GM21619 (cell line): Measurements from ENCODE around the gene FHOD3.
"Not testable (repeated sequence)": the region's sequence is repeated elsewhere in the genome, so short reads cannot be mapped to it uniquely, and the experiment has no call there.

Source experiments
- ATAC-seq: cut with Tn5 transposase; IDR thresholded peaks from one replicate; pipeline ENCODE4 v1.9.1; 2021; ENCODE audit not compliant: unreplicated experiment

Gene FHOD3

DNA sequence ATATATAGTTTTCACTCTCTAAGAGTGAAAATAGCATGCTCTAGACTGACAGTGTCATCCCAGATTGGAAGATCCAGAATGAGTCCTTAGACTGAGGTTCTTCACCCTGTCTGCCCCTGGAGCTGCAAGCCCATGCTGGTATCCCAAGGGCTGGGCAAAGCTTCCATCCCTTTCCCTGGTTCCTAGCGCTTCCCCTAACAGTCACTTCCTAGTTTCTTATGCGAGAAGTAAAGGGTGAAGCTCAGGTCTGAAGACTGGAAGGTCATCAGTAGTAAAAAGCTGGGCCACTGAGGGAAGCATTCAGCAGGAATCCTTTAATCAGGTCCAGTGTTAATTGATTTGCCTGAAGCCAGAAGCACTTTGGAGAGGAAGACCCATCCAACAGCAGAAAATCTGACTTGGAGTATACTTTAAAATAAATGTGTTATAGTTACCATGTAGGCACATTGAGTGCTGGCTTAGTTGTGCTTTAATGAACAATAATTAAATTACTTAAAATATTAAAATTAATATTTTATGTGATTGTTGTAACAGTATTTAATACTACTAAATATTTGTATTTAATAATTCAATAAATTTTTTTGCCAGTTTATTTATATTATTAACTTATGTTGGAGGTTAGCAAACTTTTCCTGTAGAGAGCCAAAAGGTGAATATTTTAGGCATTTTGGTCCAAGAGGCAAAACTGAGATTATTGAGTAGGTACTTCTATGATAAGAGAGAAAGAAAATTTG lies 237.9 kb downstream of the FHOD3 start:
- no peak for ATAC-seq

DNA sequence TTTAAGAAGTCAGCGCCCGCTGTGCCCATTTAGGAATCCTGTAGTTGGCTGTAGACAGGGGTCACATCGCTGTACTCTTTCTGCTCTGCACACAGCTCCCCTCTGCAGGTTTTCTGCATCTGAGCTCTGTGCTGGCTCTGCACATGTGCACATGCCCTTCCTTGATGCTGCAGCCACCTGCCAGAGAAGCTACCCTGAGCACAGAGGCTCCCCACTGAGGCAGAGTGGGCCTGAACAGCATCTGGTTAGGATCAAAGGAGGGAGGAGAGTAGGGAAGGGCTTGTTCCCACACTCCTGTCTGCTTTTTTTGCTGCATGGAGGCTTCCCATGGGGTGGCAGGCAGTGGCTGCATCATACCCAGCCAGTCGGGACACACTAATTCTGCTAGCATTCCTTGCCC lies 238.9 kb downstream of the FHOD3 start:
- ATAC-seq: no peak

DNA sequence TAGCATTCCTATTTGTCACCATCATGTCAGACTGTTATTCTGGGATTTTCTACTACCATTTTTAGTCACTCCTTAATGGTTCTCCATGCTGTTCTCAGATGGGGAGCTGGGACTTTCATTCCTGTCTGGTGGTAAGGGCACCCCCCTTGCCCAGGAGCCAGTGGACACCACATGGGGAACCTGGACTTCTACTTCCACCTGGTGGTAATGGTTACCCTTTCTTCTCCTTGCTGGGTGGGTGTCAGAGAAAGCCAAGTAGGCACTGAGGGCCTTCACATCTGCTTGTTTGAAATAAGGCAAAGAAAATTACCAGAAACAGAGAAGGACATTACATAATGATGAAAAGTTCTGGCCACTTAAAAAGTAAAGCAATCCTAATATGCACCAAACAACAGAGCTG lies 239.8 kb downstream of the FHOD3 start:
- ATAC-seq: no peak

DNA sequence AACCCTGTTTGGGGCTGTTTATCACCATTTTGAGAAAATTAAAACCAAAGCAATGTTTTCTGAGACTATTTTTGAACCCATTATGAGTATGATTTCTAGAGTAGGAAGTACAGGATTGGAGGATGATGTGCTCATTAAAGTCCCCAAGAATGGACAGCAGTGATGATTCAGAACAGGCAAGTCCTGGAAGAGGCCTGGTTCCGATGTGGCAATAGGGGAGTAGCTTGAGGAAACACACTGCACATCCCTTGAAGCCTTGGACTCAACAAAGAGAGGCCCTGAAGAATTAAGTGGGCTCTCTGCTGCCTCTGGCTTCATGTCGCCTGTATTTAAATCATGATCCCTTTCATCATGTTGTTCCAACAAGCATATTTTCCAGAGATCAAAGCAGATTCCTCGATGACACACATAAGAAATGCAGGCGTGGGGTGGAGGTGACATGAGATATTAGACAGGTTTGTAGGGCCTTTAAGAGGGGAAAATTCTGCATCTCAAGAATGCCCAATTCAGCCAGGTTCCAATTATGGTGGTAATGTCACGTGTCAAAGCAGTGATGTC lies 242.2 kb downstream of the FHOD3 start:
- ATAC-seq: no peak

DNA sequence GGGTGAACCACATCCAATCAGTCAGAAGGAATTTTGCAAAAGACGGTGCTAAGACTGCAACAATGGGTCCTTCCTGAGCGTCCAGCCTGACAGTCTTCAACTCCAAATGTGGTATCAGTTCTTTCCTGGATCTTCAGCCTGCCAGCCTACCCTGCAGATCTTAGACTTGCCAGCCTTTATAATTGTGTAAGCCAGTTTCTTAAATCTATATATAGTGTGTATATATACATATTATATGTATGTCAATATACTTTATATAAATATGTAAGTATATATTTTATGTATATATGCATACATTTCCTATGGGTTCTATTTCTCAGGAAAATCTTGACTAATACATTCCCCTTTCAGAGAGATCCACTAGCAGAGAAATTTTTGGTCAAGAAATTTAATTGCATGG lies 245.5 kb downstream of the FHOD3 start:
- ATAC-seq: no peak

DNA sequence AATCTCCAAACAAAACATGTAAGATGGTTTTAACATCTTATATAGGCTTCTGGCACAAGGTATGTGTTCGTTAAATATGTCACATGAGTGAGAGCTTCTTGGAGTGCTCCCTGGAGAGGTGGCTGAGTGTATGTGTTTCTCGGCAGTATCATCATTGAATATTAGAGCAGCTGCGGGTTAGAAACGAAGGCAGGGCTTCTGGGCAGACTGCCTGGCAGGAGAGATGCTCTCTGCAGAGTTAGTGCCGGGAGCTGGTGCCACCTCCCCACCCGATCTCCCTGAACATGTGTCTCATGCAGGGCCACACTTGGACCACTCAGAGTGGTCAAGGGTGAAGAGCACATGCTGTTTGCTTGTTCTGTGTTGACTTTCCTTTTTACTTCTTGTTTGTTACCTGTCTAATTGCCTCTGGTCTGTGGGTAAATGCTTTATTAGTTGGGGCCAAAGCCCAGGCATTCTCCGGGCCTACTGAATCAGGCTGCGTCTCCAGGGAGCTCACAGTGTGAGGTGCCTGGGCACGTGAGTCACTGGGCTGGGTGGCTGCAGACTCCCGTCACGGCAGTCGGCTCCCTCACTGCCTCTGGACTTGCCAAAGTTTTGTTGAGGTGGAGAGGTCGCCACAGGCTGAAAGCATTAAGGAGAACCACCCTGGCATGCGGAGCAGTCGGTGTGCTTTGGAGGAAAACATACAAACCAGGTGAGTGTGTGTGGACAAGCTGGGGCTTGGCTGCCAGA lies 246.6 kb downstream of the FHOD3 start:
- ATAC-seq: no peak

DNA sequence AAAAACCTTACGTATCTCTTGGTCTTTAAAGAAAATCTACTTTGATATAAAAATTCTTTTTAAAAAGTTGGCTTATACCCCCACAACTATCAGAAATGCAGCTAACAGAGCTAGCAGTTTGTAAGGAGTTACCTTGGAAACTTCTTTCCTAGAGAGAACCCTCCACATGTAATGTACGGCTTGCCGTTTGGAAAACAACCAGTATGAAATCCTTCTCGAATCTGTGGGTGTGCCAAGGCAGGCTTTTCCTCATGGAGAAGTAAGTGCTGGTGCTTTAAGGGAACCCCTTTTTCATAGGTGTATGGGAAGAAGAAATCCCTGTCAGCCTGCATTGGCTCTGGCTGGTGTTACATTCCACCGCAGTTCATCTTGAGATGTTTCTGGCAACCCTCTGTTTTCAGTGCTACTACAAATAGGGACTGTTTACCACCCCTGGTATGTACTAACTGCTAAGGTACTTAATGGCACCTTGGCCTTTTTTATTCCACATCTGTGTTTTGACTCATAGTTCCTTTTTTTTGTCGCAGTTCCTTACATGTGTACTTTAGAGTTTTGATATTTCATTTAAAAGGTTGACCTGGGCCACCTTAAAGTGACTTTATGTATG lies 248.4 kb downstream of the FHOD3 start:
- ATAC-seq: no peak

DNA sequence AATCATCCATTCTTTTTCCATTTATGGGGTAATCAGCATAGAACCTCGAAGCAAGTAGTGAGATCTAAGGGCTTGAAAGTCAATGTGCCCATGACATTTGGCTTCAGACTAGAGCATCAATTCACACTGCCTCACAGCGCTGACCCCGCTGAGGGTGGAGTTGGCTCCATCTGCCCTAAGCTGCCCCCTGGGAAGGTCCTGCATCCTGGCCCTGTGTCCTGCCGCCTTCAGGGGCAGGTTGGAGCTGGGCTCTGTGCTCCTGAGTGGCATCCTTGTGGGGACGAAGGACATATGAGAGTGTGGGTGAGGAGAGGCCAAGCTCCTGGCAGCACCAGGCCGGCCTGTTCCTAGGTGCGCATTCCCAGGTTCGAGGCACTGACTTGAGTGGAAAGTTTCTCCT lies 249.4 kb downstream of the FHOD3 start:
- ATAC-seq: no peak

DNA sequence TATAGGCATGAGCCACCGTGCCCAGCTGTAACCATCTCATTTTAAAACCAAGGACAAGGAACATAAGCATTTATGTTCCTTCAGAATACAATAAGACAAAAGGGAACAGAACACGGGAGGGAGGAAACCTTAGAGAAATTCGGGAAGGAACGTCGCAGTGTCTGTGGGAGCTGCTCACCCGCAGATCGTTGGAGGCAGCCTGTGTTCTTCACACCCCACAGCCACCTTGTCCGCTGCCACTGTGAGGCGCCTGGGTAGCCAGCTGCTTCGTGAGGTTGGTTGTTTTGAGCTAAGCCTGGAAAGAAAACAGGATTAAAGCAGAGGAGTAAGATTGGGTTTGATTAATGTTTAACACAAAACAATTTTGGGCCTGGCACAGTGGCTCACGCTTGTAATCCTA lies 250.0 kb downstream of the FHOD3 start:
- no peak for ATAC-seq

DNA sequence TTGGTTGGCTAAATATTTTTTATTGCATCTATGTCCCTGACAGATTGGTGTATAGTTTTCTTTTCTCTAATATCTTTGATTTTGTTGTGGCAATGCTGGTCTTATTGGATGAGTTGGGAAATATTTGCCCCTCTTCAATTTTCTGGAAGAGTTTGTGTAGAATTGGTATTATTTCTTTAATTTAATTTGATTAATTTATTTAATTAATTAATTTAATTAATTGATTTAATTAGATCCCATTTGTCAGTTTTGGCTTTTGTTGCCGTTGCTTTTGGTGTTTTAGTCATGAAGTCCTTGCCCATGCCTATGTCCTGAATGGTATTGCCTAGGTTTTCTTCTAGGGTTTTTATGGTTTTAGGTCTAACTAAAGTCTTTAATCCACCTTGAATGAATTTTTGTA lies 253.8 kb downstream of the FHOD3 start:
- not testable (repeated sequence) for ATAC-seq

DNA sequence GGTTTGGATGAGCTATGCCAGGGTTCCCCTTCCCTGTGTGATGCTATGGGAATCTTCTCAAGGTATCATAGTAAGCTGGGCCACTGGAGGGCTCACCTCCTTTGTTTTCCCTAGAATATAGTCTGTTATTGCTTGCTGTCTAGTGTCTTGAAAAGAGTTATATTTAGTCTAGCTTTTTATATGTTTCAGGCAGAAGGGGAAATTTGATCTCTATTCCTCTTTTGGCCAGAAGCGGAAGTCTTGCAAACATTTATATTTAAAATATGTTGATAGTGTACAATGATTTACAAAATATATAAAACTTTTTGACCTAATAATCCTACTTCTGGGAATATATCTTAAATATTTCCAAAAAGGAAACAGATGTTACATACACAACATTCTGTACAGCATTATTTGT lies 260.7 kb downstream of the FHOD3 start:
- no peak for ATAC-seq

DNA sequence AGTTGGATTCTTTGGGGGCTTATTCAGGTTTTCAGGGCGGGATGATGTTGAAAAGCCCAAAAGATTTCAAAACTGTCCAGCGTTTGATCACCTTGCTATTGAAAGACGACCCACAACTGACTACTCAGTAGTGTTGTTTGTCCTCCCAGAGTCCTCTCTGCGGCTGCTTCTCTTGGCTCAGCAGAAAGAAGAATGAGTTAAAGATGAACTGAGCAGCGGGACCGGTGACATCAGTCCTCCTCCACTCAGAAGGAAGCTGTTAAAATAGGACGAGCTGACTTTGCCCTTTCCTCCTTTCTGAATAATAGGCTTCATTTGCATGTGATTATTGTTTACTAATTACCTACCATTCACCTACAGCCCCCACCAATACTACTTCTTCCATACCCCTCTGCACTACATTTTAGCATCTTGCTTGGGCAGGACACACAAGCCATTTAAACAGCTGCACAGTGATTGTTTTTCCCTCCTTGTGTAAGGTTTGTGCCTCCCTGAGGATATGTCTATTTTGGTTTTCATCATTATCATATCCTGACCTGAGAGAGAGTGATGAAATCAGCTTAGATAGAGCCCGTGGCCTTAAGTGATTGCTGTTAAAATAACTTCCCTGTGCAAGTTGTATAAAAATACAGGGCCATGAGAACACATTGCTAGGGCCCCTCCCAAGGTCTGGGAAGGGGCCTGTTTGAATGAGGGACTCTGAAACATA lies 261.8 kb downstream of the FHOD3 start:
- ATAC-seq: no peak

DNA sequence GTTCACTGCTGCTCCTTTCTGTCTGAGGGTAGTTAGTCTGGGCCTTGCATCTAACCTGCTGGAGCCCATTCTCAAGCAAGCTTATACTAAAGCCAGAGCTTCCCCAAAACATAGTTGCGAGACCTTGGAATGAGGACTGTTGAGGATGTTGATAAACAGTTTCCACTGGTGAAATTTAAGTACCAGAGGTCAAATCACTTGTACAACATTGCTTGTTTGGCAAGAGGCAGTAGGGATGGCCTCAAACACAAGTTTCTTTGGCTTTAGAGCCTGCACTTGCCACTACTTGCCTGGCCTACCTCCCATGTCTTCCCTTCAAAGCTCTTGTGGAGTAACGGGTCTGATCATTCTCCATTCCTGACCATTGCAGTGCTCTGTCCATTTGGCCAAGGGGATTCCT lies 262.7 kb downstream of the FHOD3 start:
- no peak for ATAC-seq

DNA sequence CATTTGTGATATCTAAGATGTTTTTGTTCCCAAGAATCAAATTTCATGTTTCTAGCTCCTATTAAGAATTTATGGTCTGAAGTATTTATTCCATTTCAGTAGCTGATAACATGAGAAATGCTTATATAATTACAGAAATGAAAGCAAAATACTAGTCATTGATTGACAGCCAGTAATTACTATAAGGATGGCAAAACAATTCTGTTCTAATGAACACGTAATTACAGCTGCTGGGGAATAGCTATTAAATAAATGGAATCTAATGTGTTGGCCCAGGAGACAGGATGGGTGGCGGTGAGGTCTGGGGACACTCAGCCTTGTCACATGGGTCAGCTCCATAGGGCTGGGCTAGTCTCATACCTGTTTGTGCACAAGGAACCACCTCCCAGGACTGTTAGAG lies 263.5 kb downstream of the FHOD3 start:
- ATAC-seq: no peak

DNA sequence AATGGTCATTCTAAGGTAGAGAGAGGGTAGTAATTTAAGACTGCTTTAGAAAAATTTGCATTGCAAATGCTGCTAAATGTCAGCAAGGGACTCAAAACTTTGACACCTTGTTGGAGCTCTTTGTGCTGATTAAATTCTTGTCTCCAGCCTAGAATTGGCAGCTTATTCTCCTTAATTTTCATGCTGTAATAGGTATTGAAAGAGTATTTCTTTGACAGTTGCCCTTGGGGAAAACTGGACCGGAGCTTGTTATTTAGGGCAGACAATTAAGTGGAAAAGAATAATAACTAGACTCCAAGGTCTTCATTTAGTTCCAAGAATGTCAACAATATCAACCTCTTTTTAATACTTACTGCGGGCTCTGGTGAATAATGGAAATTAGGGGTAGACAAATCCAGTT lies 267.3 kb downstream of the FHOD3 start:
- ATAC-seq: no peak

DNA sequence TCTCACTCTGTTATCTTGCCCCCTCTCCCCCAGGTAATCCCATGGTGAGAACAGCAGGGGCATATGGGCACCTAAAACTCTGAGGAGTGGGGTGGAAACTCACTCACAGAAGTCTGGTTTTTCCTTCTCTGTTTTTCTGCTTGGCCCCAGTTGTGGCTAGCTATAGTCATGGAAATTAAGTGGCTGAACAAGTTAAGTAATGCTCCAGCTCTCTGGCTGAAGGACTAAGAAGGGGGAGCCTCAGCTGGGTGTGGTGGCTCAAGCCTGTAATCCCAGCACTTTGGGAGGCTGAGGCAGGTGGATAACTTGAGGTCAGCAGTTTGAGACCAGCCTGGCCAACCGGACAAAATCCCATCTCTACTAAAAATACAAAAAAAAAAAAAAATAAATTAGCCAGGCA lies 270.3 kb downstream of the FHOD3 start:
- ATAC-seq: no peak

DNA sequence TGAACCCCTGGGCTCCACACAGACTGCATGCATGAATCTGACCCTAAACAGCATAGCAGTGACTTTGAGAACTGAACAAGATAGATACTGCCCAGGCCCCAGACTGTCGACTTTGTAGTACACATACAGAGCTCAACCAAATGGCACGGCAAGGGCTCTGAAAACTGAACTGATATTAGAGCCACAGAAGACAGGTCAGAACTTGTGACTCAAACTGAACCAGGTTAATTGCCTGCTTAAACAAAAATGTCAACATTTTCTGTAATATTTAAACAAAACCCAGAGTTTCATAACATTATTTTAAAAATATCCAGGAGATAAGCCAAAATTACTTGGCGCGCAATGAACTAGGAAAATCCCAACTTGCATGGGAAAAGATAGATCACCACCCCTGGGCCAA lies 271.0 kb downstream of the FHOD3 start:
- ATAC-seq: no peak

DNA sequence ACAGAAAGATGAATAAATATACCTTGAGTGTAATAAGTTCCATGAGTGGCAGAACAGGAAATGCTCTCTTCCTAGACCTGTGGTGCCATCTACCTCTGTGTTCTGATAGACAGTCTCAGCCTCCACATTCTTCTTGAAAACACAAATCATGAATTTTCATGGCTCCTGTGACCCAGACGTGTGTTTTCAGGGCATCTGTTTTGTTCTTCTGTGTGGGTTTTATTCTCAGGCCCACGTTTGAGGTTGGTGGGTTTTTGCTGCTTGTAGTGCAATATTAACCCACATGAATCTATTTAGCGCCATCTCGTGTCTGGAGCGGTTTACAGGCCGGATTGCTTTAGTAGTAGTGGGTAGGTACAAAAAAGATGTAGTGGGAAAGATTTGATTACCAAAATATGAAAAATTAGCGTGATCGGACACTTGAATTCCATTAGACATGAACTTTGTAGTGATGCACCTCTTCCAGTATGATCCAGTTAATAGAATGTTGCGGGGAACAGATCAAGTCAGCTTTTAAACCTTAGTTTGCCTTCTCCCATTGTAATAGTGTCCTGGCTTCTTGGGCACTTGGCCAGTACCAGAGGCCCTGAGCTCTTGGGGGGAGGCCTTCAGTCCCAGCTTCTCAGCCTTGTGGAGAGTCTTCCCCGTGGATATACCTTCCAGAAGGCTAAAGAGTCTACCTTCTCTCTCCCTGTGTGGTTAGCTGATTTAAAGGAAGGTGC lies 274.8 kb downstream of the FHOD3 start:
- ATAC-seq: no peak

DNA sequence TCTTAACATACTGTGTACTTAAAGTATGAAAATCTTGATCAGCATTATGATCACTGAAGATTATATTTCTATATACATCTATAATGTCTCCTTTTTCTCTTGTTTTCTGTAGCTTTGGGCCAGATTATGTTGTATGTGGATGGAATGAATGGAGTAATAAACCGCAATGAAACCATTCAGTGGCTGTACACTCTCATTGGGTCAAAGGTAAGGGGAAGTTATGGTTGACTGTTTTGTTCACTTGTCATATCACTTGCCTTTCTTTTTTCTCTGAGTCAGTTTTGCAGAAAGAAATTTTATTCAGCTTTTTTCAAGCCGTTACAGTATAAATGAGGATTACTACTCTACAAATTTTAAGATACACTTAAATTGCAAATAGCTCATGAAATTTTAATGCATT lies 278.8 kb downstream of the FHOD3 start:
- ATAC-seq: no peak

DNA sequence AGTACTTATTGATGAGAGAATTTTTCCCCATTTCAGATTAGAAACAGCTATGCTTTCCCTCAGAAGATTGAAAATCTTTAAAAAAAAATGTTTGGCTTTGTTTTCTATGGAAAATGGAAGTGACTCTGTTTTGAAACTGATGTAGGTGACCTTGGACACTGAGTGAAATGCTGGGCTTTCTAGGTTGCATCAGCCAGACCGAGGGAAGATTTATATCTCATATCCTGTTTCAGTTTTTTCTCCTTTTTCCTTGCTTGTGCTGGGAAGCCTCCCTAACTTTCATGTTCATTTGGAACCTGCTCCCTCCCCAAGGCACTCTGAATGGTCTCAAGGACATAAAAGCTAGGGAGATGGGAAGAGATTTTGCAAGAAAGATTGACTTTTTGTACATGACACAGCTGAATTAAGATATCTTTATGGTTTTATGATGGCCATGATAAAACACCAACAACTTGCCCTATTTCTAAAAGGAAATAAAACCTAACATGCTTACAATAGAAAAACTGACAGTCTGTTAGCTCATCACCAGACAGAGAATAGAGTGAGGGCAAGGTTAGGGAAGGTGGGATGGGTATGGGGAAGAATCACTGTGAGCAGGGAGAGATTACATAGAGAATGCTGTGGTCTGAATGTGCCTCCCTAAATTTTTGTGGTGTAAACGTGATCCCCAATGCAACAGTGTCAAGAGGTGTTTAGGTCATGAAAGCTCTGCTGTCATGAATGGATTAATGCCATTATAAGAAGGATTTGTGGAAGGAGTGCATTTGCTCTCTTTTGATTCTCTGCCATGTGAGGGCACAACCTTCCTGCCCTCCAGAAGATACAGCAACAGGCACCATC lies 281.6 kb downstream of the FHOD3 start:
- ATAC-seq: no peak
